GM12878 (cell line): Measurements from ENCODE around the gene PRKCE. TPM values are rescaled to one million over a fixed set of nuclear protein-coding genes. Genes with fewer than 3 reads are reported as not detected.

Experiments
- ATAC-seq: fragments of 200-7000 bp; cut with Tn5 transposase; 3 replicates; pipeline ENCODE4 v1.9.1; 2020; ENCODE audit warnings: mild to moderate bottlenecking, moderate library complexity
- BruUV-seq: library from RNA; stranded (reverse); fragments of 400-500 nt; replicated peaks from 2 replicates; lab custom pipeline; 2021; lab: Mats Ljungman, UMichigan
- CTCF ChIA-PET: fragments of 300-600 bp; sonication (Branson Sonifier 250); formaldehyde crosslinking; extraction: SDS; loops from one replicate; lab custom pipeline; 2021; ENCODE audit warnings: inconsistent platforms; lab: Yijun Ruan, JAX
- POLR2A ChIA-PET: fragments of 350-600 bp; formaldehyde crosslinking; extraction: SDS; loops from one replicate; lab custom pipeline; 2021; ENCODE audit warnings: inconsistent platforms; lab: Charles Lee
- RAD21 ChIA-PET: fragments of 300-600 bp; sonication (Branson Sonifier 250); formaldehyde crosslinking; loops from one replicate; lab custom pipeline; 2023; ENCODE audit warnings: antibody characterized with exemption; ENCODE audit not compliant: unreplicated experiment; lab: Charles Lee
- SMC1A ChIA-PET: fragments of 300-600 bp; sonication (Branson Sonifier 250); formaldehyde crosslinking; loops from one replicate; lab custom pipeline; 2023; ENCODE audit not compliant: unreplicated experiment, uncharacterized antibody; lab: Charles Lee
- DNase-seq: peaks from one replicate; pipeline ENCODE4 v3.0.0-alpha.2; 2011; ENCODE audit warnings: low read depth, low spot score
- FAIRE-seq: peaks from 3 replicates; lab custom pipeline; 2011; peaks lifted over from hg19 to GRCh38; lab: Jason Lieb, UNC
- H2AFZ ChIP-seq: 2 replicates; pipeline ENCODE4 v1.6.0; 2011; ENCODE audit warnings: low read depth, low read length, control low read depth; ENCODE audit not compliant: control insufficient read depth
- H3K27ac ChIP-seq: 2 replicates; pipeline ENCODE4 v1.5.1; 2011; ENCODE audit warnings: control low read depth; ENCODE audit not compliant: control insufficient read depth, insufficient read depth
- H3K27me3 ChIP-seq, 2 experiments: replicated peaks in 1 of 2; 2 replicates each; pipeline versions ENCODE4 v1.6.0 to v1.6.1; 2011; ENCODE audit warnings: low read length in 1 of 2; ENCODE audit not compliant: control insufficient read depth in 2 of 2, insufficient read depth in 2 of 2
- H3K36me3 ChIP-seq, 2 experiments: 2 replicates each; pipeline ENCODE4 v1.5.1; 2011; ENCODE audit warnings: low read length in 1 of 2; ENCODE audit not compliant: control insufficient read depth in 2 of 2, insufficient read depth in 2 of 2
- H3K4me1 ChIP-seq: 2 replicates; pipeline ENCODE4 v1.6.1; 2011; ENCODE audit warnings: mild to moderate bottlenecking, low read length, moderate library complexity, mixed read lengths; ENCODE audit not compliant: control insufficient read depth, insufficient read depth
- H3K4me2 ChIP-seq: 2 replicates; pipeline ENCODE4 v1.6.0; 2011; ENCODE audit warnings: control low read depth; ENCODE audit not compliant: control insufficient read depth, insufficient read depth
- H3K4me3 ChIP-seq: fragments of 200-600 bp; sonication (generic); 2 replicates; pipeline ENCODE4 v1.5.1; 2016
- H3K79me2 ChIP-seq: 2 replicates; pipeline ENCODE4 v1.6.0; 2011; ENCODE audit warnings: low read length; ENCODE audit not compliant: control insufficient read depth, insufficient read depth
- H3K9ac ChIP-seq: 2 replicates; pipeline ENCODE4 v1.8.0; 2011; ENCODE audit warnings: low read length, control low read depth, mixed read lengths; ENCODE audit not compliant: control insufficient read depth, insufficient read depth
- H3K9me3 ChIP-seq: replicated peaks from 3 replicates; pipeline ENCODE4 v1.5.1; 2011; ENCODE audit warnings: mild to moderate bottlenecking, low read length; ENCODE audit not compliant: control insufficient read depth, insufficient read depth
- H4K20me1 ChIP-seq: 2 replicates; pipeline ENCODE4 v1.6.0; 2011; ENCODE audit not compliant: control insufficient read depth, insufficient read depth
- BACH1 ChIP-seq: fragments of 450-650 bp; IDR thresholded peaks from 2 replicates; pipeline ENCODE4 v1.6.1; 2017; ENCODE audit warnings: mild to moderate bottlenecking, borderline replicate concordance
- CEBPB ChIP-seq, 2 experiments: fragments of 150-350 bp in 1 of 2; IDR thresholded peaks; 2 replicates each; pipeline ENCODE4 v1.6.1; 2012 to 2014; ENCODE audit warnings: low read depth in 2 of 2, low read length in 2 of 2, borderline replicate concordance in 1 of 2, inconsistent platforms in 1 of 2
- CHD2 ChIP-seq: IDR thresholded peaks from 2 replicates; pipeline ENCODE4 v1.6.1; 2011; ENCODE audit warnings: low read depth, low read length, improper control_type of control experiment, borderline replicate concordance
- KLF5 ChIP-seq: fragments of 450-650 bp; IDR thresholded peaks from 2 replicates; pipeline ENCODE4 v1.6.1; 2014; ENCODE audit warnings: mild to moderate bottlenecking; ENCODE audit not compliant: partially characterized antibody
- NFYA ChIP-seq: IDR thresholded peaks from 2 replicates; pipeline ENCODE4 v1.6.1; 2011; ENCODE audit warnings: low read depth, mild to moderate bottlenecking, low read length, improper control_type of control experiment, borderline replicate concordance
- NFYB ChIP-seq: IDR thresholded peaks from 2 replicates; pipeline ENCODE4 v1.6.1; 2011; ENCODE audit warnings: low read depth, mild to moderate bottlenecking, low read length, improper control_type of control experiment, moderate library complexity; ENCODE audit not compliant: insufficient read depth
- POLR2AphosphoS5 ChIP-seq: IDR thresholded peaks from 2 replicates; pipeline ENCODE4 v1.6.1; 2011; ENCODE audit warnings: mild to moderate bottlenecking, low read length, inconsistent platforms
- SMAD1 ChIP-seq: fragments of 450-650 bp; IDR thresholded peaks from 2 replicates; pipeline ENCODE4 v1.6.1; 2018; ENCODE audit warnings: mild to moderate bottlenecking, low read depth; ENCODE audit not compliant: partially characterized antibody
- TAF1 ChIP-seq: IDR thresholded peaks from 2 replicates; pipeline ENCODE4 v1.6.1; 2011; ENCODE audit warnings: mild to moderate bottlenecking, low read depth, low read length, borderline replicate concordance
- TCF12 ChIP-seq: IDR thresholded peaks from 2 replicates; pipeline ENCODE4 v1.6.1; 2011; ENCODE audit warnings: low read depth, mild to moderate bottlenecking, low read length
- TCF3 ChIP-seq: IDR thresholded peaks from 2 replicates; pipeline ENCODE4 v1.6.1; 2012; ENCODE audit warnings: low read depth, mild to moderate bottlenecking, low read length, borderline replicate concordance; ENCODE audit not compliant: insufficient read depth
- ZZZ3 ChIP-seq: IDR thresholded peaks from 2 replicates; pipeline ENCODE4 v1.6.1; 2011; ENCODE audit warnings: low read depth; ENCODE audit not compliant: control insufficient read depth, insufficient read length
- WGBS: methylation state at CpG from one replicate; pipeline ENCODE4 v1.1.6; 2016; ENCODE audit warnings: low lambda C conversion rate; ENCODE audit not compliant: insufficient replicate concordance, insufficient coverage; ENCODE audit errors: missing lambda C conversion rate; 5-methylcytosine and 5-hydroxymethylcytosine counted together
- in situ Hi-C: fragments of 300-500 bp; cut with MboI; formaldehyde crosslinking; loops from 9 replicates; pipeline ENCODE4 v1.14.3; 2018; ENCODE audit warnings: mixed read lengths
- intact Hi-C: fragments of 100-400 bp; cut with micrococcal nuclease; formaldehyde crosslinking; loops from one replicate; pipeline ENCODE4 v1.14.2; 2022; ENCODE audit not compliant: unreplicated experiment
- polyA plus RNA-seq, 11 experiments: library from polyadenylated mRNA; depleted of rRNA in 4 of 11; unstranded in 6 of 11; stranded (reverse) in 5 of 11; fragments of >200 nt; fragmentation: Nextera tagmentation in 4 of 11; fragmentation: Illumina TruSeq in 1 of 11; extraction: Ambion mirVana in 4 of 11; extraction: Trizol in 1 of 11; gene quantifications; 1 replicate in 1 of 11; 2 replicates in 10 of 11; pipeline versions ENCODE4 v1.2.1 to v1.2.3, GENCODE V29; 2011 to 2016; ENCODE audit warnings: inconsistent platforms in 2 of 11, missing spikeins in 2 of 11, low read depth in 1 of 11
- total RNA-seq, 4 experiments: library from RNA; depleted of rRNA in 3 of 4; stranded (reverse); fragments of >200 nt in 3 of 4; fragmentation: Illumina TruSeq in 1 of 4; extraction: Trizol in 1 of 4; gene quantifications; 2 replicates each; pipeline versions ENCODE4 v1.2.1 to v1.2.3, GENCODE V29; 2013 to 2021
- TF ChIP-seq, protein P1 (sequence below): fragments of 450-650 bp; IDR thresholded peaks from 2 replicates; pipeline ENCODE4 v1.6.1; 2016; ENCODE audit warnings: mild to moderate bottlenecking
- TF ChIP-seq, protein P2 (sequence below): fragments of 450-650 bp; IDR thresholded peaks from 2 replicates; pipeline ENCODE4 v1.6.1; 2016; ENCODE audit warnings: mild to moderate bottlenecking
- TF ChIP-seq, protein P3 (sequence below): fragments of 150-350 bp; IDR thresholded peaks from 2 replicates; pipeline ENCODE4 v1.6.1; 2016; ENCODE audit warnings: low read depth, low read length

The PRKCE gene
- total and polyA plus RNA-seq, 10 of the 15 experiments (the other 5 are each of a cell fraction or from before 2014, with no cell fraction given): 2.6 to 28.2 (median 11.3) TPM

DNA sequence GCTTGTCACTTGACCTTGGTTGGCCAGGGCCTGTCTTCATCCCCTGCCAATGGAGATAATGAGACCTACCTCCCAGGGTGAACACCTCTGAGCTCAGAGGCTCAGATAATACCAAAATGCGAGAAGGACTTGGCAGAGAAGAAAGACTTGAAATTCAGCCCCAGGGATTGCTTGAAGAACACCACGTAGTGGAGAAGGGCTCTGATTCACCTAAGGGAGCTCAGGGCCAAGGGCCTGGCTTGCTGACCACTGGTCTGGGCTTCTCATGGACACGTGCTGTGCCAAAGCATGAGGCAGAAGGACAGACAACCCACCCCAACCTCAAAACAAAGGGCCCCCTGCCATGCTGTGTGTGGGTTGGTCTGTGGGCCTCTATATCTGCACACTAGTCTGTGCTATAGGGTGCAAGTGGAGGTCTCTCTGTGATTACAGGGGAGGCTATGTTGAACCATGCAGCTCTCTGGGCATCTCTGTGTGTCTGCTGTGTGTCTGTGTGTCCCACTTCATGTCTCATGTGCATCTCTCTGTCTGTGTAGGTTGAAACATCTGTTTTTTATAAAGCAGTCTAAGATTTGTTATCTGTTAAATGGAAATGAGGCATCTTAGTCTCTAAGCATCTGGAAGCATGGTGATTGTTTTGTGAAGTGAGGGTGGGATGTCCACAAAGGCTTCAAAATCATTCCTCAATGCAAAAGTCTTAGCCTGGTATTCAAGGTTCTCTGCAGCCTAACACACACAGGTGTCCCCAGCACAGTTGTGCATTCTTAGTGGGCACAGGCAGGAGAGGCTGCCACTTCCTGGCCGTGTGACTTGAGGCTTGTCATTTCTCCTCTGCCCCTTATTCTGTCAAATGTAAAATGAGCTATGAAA lies 584.8 kb downstream of the PRKCE start:
- in situ Hi-C loops: no loop called here
- DNase-seq (no peak), FAIRE-seq (no peak), ATAC-seq (no peak)
- Histone ChIP-seq H3K9ac (no peak overlapping the region), H3K36me3 (no peaks in the 10 kb centered on the region), H3K79me2 (no peaks in the 10 kb centered on the region), H3K27ac (no peak overlapping the region), H3K4me2 (no peak overlapping the region), H3K27me3 (no peaks in the 10 kb centered on the region), H3K4me3 (no peak overlapping the region), H4K20me1 (no peaks in the 10 kb centered on the region), H2AFZ (no peak overlapping the region), H3K9me3 (no peaks in the 10 kb centered on the region; the same call in 2 of the 3 replicates), H3K4me1 (peaks cover 7% of the 10 kb centered on the region)
- intact Hi-C loops: loop anchor here (5.0 kb wide), 1 partner anchor 61 kb away; the partner anchor contains the start of gene EPAS1
- no TSS peak for BruUV-seq
- ChIA-PET SMC1A (interaction anchor here (0.7 to 2.6 kb wide), 9 partner anchors 8 to 157 kb away, joined by 3 to 11 read pairs (median 4); no protein-coding TSS in a partner anchor), CTCF (interaction anchor here (0.7 to 1.7 kb wide), 6 partner anchors 11 to 173 kb away, joined by 3 to 5 read pairs (median 4); no protein-coding TSS in a partner anchor), RAD21 (interaction anchor here (0.6 to 1.7 kb wide), 5 partner anchors 9 to 156 kb away, joined by 3 to 7 read pairs (median 4); no protein-coding TSS in a partner anchor), POLR2A (interaction anchor here (0.8 to 1.3 kb wide), 4 partner anchors 9 to 36 kb away, joined by 3 read pairs; no protein-coding TSS in a partner anchor)
- 30% methylated on average over 4 of the region's 4 CpGs for WGBS
- TF ChIP-seq POLR2AphosphoS5: no peak
- no peak for TF ChIP-seq TCF3
- no peak for TF ChIP-seq BACH1
- no peak for TF ChIP-seq NFYB
- TF ChIP-seq TCF12: no peak
- TF ChIP-seq KLF5: no peak
- TF ChIP-seq SMAD1: no peak
- TF ChIP-seq, protein P1, sequence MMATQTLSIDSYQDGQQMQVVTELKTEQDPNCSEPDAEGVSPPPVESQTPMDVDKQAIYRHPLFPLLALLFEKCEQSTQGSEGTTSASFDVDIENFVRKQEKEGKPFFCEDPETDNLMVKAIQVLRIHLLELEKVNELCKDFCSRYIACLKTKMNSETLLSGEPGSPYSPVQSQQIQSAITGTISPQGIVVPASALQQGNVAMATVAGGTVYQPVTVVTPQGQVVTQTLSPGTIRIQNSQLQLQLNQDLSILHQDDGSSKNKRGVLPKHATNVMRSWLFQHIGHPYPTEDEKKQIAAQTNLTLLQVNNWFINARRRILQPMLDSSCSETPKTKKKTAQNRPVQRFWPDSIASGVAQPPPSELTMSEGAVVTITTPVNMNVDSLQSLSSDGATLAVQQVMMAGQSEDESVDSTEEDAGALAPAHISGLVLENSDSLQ: no peak
- TF ChIP-seq TAF1: no peak
- no peak for TF ChIP-seq CEBPB (IDR thresholded peaks at IDR 0.05; ENCODE audit: borderline replicate concordance in 1 of 2, low read depth in 2 of 2, low read length in 2 of 2)
- no peak for TF ChIP-seq ZZZ3
- TF ChIP-seq CHD2: no peak
- TF ChIP-seq NFYA: no peak
- TF ChIP-seq, protein P2, sequence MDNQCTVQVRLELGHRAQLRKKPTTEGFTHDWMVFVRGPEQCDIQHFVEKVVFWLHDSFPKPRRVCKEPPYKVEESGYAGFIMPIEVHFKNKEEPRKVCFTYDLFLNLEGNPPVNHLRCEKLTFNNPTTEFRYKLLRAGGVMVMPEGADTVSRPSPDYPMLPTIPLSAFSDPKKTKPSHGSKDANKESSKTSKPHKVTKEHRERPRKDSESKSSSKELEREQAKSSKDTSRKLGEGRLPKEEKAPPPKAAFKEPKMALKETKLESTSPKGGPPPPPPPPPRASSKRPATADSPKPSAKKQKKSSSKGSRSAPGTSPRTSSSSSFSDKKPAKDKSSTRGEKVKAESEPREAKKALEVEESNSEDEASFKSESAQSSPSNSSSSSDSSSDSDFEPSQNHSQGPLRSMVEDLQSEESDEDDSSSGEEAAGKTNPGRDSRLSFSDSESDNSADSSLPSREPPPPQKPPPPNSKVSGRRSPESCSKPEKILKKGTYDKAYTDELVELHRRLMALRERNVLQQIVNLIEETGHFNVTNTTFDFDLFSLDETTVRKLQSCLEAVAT: no peak
- TF ChIP-seq, protein P3, sequence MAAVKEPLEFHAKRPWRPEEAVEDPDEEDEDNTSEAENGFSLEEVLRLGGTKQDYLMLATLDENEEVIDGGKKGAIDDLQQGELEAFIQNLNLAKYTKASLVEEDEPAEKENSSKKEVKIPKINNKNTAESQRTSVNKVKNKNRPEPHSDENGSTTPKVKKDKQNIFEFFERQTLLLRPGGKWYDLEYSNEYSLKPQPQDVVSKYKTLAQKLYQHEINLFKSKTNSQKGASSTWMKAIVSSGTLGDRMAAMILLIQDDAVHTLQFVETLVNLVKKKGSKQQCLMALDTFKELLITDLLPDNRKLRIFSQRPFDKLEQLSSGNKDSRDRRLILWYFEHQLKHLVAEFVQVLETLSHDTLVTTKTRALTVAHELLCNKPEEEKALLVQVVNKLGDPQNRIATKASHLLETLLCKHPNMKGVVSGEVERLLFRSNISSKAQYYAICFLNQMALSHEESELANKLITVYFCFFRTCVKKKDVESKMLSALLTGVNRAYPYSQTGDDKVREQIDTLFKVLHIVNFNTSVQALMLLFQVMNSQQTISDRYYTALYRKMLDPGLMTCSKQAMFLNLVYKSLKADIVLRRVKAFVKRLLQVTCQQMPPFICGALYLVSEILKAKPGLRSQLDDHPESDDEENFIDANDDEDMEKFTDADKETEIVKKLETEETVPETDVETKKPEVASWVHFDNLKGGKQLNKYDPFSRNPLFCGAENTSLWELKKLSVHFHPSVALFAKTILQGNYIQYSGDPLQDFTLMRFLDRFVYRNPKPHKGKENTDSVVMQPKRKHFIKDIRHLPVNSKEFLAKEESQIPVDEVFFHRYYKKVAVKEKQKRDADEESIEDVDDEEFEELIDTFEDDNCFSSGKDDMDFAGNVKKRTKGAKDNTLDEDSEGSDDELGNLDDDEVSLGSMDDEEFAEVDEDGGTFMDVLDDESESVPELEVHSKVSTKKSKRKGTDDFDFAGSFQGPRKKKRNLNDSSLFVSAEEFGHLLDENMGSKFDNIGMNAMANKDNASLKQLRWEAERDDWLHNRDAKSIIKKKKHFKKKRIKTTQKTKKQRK: no peak
